ENCODE measurements around the gene MAGEC3.
"Not testable (repeated sequence)": the region's sequence is repeated elsewhere in the genome, so short reads cannot be mapped to it uniquely, and the experiment has no call there.

MAGEC3 gene, protein sequence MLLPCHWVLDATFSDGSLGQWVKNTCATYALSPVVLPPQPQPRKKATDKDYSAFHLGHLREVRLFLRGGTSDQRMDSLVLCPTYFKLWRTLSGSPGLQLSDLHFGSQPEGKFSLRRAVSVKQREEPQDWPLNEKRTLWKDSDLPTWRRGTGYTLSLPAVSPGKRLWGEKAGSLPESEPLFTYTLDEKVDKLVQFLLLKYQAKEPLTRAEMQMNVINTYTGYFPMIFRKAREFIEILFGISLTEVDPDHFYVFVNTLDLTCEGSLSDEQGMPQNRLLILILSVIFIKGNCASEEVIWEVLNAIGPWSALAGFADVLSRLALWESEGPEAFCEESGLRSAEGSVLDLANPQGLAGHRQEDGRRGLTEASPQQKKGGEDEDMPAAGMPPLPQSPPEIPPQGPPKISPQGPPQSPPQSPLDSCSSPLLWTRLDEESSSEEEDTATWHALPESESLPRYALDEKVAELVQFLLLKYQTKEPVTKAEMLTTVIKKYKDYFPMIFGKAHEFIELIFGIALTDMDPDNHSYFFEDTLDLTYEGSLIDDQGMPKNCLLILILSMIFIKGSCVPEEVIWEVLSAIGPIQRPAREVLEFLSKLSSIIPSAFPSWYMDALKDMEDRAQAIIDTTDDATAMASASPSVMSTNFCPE

GRCh38 chrX:141838016-141838415, at the start of gene MAGEC3:
MAGEC3 (plus strand) TSS chrX:141838316; CDS start chrX:141838316, 0 bp downstream.
- no peak for DNase-seq (ENCODE audit: low spot score)

DNA sequence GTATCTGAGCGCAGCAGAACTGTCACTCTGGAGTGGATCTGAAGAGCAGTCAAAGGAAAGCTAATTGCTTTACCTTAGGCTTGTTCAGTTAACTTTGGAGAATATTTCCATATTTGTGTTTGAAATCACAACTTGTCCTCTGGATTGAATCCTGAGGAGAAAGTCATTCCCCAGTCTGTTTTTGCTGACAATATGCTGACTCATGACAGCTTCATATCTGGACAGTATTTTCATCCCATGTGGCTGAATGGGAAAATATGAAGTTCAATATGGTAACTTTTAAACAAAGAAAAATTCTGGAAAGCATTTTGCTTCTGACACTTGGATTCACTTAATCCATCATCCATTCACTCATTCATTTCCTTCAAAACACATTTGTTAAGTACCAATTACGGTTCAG, 46.3 kb upstream of the MAGEC3 start:
- DNase-seq (ENCODE audit: low spot score), result no peak

GRCh38 chrX:141811438-141811837, 26.7 kb upstream of the MAGEC3 start:
- no peak for DNase-seq (ENCODE audit: low spot score)

DNA sequence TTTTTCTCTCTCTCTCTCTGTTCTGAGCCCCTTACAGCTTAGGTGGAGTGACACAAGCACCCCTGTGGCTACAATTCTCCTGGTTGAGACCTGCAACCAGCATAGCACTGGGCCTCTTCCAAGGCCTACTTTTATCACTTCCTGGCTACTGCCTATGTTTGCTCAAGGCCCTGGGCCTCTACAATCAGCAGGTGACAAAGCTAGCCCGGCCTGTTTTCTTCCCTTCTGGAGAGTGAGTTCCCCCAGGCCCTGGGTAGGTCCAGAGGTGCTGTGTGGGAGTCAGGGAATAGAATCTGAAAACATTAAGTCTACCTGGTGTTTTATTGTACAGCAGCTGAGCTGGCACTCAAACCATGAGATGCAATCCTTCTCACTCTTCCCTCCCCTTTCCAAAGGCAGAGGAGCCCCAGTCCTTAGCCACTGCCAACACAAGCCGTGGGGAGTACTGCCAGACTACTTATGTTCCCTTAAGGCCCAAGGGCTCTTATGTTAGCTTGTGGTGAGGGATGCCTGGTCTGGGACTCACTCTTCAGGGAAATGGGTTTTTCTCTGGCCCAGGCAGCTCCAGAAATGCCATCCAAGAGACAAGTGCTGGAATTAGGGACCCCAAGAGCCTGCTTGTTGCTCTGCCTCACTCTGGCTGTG, 23.8 kb upstream of the MAGEC3 start:
- DNase-seq (ENCODE audit: low spot score), result no peak

GRCh38 chrX:141815904-141816303, 22.2 kb upstream of the MAGEC3 start:
- DNase-seq (ENCODE audit: low spot score), result no peak

DNA sequence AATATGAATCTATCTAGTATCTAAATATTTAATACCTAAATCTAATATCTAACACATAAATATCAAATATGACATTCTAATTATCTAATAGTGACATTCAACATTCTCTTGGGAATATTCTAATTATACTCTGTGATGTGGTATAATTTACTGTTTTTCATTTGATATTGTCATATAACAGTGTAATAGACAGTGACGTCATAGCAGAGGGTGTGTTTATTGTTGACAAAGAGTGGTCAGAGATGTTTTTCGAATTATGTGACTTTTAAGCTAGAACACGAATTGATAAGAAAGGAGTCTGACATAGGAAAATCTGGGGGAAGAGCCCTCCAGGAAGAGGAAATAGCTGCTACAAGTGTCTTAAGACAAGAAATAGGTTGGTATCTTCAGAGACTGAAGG, 5.9 kb upstream of the MAGEC3 start:
- DNase-seq (ENCODE audit: low spot score), result no peak

DNA sequence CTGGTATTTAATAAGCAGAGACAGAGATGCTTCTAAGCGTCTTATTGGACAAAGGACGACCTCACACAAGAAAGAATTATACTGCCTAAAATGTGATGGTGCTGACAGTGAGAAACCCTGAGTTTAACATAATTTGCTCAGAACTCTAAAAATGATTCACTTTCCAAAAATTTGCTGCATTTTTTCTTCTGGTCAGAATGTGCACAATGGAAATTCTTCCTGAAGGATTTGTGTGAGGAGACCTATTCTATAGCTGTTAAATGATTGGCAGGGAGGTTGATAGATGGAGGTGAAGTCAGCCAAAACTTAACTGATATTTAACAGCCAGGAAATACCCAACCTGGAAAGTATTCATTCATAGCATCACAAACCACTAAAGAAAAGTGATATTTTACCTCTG, 1.7 kb downstream of the MAGEC3 start:
- DNase-seq (ENCODE audit: low spot score), result no peak

DNA sequence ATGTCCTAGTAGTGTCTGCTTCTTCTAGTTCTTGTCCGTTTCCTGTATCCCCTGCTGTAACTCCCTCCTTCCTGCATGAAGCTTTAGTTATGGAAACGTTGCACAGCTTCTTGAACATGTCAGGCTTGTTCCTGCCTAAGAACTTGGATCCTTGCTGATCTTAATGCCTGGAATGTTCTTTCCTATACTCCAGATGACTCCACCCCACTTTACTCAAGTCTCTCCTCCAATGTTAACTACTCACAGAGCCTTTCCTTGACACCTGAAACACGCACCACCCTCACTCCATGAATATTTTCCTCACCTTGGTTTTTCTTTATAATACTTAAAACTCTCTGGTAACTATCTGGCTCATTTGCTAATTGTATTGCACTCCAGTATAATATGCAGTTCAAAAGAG, 19.4 kb downstream of the MAGEC3 start:
- no peak for DNase-seq (ENCODE audit: low spot score)

DNA sequence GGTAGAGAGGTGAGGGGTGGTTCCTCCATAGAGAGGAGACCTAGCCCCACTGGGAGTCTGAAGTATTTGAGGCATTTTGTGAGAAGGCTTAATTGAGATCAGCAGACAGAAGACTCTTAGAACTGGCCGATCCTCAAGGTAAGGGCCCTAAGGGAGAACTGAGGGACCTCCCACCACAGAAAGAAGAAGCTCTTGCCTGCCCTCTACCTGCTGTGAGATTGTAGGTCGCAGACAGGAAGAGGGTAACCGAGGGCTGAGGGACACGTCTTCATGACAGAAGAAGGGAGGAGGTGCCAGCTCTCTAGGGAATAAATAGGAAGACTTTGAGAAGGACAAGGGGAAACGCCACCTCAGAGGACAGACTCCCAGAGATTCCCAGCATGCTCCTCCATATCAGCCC, 41.5 kb downstream of the MAGEC3 start:
- no peak for DNase-seq (ENCODE audit: low spot score)

- DNase-seq (ENCODE audit: low spot score), result not testable (repeated sequence)
Observed at GRCh38 chrX:141888811-141889210, 50.7 kb downstream of the MAGEC3 start.

- no peak for DNase-seq (ENCODE audit: low spot score)
Observed at GRCh38 chrX:141894733-141895132, 56.6 kb downstream of the MAGEC3 start.

DNA sequence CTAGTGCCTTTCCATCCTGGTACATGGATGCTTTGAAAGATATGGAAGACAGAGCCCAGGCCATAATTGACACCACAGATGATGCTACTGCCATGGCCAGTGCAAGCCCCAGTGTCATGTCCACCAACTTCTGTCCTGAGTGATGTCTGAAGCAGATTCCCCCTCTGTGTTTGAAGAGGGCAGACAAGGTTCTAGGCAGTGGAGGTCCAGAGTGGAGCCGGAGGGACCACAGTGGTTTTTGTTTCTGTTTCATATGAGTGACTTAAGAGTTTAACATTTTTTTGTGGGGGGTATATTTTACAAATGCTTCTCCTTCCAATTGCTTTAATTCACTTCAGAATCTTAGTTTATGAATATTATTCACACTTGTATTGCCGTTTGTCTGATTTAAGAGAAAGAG, 59.6 kb downstream of the MAGEC3 start:
- no peak for DNase-seq (ENCODE audit: low spot score)

GRCh38 chrX:141902366-141902765, 64.2 kb downstream of the MAGEC3 start:
- DNase-seq (ENCODE audit: low spot score), result no peak

- no peak for DNase-seq (ENCODE audit: low spot score)
Observed at GRCh38 chrX:141903400-141904155, 65.5 kb downstream of the MAGEC3 start, which contains the start of gene MAGEC1. MAGEC1 (plus strand) TSS chrX:141903894; CDS start chrX:141905073, 1,179 bp downstream.

DNA sequence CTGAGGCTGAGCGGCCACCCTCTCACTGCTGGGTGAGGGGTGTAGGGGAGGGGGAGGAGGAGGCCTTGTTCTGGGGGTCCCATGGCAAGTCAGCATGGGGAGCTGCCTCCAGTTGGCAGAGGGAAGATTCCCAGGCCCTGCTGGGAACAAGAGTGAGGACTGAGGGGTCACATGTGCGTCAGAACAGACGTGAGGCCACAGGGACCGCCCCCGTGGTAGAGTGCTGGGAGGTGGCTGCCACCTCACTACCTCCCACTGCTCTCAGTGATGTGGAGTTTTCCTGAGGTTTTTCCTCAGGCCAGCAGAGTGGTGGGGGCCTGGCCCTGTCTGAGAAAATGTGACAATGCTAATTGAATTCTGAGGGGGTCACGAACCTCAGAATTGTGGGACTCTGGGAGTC, 66.1 kb downstream of the MAGEC3 start:
- no peak for DNase-seq (ENCODE audit: low spot score)

DNA sequence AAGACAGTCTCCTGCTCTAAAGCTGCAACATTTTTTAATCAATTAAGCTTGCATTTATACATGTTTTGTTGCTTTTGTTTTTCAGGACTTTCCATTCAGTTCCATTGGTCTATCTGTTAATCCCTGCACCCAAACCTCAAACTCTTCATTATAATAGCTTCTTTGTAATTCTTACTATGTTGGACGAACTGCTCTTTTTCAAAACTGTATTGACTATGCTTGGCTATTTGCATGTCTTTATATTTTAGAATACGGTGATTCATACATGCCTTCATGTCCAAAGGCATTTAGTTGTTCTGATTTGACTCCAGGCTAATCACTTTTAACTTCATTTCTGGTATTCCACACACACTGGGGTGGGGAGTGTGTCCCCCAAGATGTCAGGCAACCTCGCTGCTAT, 79.7 kb downstream of the MAGEC3 start:
- no peak for DNase-seq (ENCODE audit: low spot score)

- no peak for DNase-seq (ENCODE audit: low spot score)
Observed at GRCh38 chrX:141924293-141924692, 86.2 kb downstream of the MAGEC3 start.

DNA sequence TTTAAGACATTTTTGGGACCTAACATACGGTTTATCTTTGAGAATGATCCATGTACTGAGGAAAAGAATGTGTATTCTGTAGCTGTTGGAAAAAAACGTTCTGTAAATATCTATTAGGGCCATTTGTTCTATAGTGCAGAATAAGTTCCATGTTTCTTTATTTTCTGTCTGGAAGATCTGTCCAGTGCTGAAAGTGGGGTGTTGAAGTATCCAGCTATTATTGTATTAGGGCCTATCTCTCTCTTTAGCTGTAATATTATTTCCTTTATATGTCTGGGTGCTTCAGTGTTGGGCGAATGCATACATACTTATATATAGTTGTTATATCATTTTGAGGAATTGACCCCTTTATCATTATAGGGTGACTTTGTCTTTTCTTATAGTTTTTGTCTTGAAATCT, 90.3 kb downstream of the MAGEC3 start:
- DNase-seq (ENCODE audit: low spot score), result no peak

GRCh38 chrX:141934059-141934641, 96.0 kb downstream of the MAGEC3 start:
- DNase-seq (ENCODE audit: low spot score), result no peak

DNA sequence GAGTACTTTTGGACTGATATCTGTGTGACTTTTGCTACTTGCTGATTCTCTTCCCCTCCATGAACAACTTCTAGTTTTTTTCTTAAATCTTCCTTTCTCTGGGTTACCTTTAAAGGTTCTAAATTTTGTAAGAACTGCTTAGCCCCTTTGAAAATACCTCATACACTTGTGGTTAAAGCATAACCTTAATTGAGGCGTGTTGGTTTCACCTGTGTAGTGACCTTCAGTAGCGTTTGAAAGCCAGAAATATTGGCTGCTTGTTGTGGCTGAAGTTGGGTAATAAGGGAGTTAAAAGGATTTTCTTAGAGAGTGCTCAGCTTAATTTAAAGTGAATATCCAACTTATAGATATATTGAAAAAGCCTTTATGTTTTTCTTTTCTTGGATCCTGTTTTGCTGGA, 97.5 kb downstream of the MAGEC3 start:
- DNase-seq (ENCODE audit: low spot score), result no peak

DNA sequence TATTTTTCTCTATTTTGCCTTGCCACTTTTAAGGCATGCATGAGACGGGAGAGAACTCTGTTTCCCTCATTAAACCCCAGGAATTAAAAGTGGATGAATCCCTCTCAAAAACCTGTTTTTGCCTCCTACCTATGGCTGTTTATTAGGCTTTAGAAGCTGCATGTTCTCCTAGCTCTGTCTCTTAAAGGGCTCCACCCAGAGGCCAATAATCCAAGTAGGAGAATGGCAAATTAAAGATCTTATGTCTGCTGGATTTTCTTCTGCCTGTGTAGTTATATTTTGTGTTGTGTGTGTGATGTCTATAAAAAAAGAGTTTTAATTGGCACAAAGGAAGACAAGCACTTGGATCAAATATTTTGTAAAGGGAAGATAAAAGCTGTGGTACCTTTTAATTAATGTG, 98.0 kb downstream of the MAGEC3 start:
- no peak for DNase-seq (ENCODE audit: low spot score)

DNA sequence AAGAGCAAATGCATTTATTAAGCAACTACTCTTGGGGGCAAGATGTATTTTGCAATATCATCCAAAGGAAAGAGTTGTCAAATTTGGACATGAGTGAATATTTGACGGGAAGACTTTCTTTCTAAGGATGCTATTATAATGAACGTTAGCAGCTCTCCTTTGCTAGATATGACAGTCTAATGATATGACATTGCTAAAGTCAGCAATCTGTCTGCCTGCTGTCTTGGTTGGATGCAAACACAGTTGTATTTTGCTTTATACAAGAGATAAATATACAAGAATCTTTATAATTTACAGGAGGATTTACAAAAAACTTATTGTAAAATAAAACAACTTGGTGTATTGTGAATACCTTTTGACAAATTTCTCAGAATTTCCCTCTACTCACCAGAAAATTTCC, 103.1 kb downstream of the MAGEC3 start:
- no peak for DNase-seq (ENCODE audit: low spot score)

Measured in AG08395 (cell line).